ENCODE results near the gene GSX1. TPM values are rescaled to one million over a fixed set of nuclear protein-coding genes. Genes with fewer than 3 reads are reported as not detected.

GSX1 gene
- polyA plus RNA-seq, 1 donor from 2014 or later = not detected

DNA sequence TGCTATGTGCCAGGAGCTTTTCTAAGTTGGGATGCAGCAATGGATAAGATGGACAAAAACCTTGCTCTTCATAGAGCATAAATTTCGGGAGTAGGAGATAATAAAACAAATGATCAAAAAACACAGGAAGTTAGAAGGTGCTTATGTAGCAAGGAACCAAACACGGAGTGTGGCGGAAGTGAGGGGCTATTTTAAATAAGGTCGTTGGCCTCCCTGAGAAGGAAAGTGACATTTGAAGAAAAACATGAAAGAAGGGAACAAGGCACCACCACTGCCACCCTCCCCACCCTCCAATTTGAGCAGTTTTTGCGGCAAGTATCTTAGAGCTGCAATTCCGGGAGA is 3.2 kb upstream of the GSX1 start:
- H3F3A ChIP-seq (ENCODE audit: insufficient read depth, low read length, poor library complexity, severe bottlenecking) = no peaks in the 10 kb centered on the region
- H3K9me2 ChIP-seq (ENCODE audit: insufficient read depth, low read length) = no peaks in the 10 kb centered on the region
- H3K27ac ChIP-seq (ENCODE audit: low read length) = no peak overlapping the region
- H2AFZ ChIP-seq (ENCODE audit: low read depth, low read length) = no peak overlapping the region
- H3K4me2 ChIP-seq (ENCODE audit: low read length) = no peak overlapping the region
- peaks cover 83% of the 10 kb centered on the region for H3K27me3 ChIP-seq (ENCODE audit: insufficient read depth, low read depth, low read length)
- H3K4me3 ChIP-seq (ENCODE audit: low read length) = no peak overlapping the region
- no peaks in the 10 kb centered on the region for H4K20me1 ChIP-seq (ENCODE audit: insufficient read depth)
- no peak overlapping the region for H3K9ac ChIP-seq (ENCODE audit: low read length)
- H3K9me3 ChIP-seq (ENCODE audit: low read length) = no peaks in the 10 kb centered on the region
- TF ChIP-seq, protein P1, sequence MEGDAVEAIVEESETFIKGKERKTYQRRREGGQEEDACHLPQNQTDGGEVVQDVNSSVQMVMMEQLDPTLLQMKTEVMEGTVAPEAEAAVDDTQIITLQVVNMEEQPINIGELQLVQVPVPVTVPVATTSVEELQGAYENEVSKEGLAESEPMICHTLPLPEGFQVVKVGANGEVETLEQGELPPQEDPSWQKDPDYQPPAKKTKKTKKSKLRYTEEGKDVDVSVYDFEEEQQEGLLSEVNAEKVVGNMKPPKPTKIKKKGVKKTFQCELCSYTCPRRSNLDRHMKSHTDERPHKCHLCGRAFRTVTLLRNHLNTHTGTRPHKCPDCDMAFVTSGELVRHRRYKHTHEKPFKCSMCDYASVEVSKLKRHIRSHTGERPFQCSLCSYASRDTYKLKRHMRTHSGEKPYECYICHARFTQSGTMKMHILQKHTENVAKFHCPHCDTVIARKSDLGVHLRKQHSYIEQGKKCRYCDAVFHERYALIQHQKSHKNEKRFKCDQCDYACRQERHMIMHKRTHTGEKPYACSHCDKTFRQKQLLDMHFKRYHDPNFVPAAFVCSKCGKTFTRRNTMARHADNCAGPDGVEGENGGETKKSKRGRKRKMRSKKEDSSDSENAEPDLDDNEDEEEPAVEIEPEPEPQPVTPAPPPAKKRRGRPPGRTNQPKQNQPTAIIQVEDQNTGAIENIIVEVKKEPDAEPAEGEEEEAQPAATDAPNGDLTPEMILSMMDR (IDR thresholded peaks at IDR 0.05; ENCODE audit: poor library complexity, severe bottlenecking) = no peak
- TF ChIP-seq TAF1 (IDR thresholded peaks at IDR 0.05; ENCODE audit: low read depth) = no peak
- TF ChIP-seq, protein P2, sequence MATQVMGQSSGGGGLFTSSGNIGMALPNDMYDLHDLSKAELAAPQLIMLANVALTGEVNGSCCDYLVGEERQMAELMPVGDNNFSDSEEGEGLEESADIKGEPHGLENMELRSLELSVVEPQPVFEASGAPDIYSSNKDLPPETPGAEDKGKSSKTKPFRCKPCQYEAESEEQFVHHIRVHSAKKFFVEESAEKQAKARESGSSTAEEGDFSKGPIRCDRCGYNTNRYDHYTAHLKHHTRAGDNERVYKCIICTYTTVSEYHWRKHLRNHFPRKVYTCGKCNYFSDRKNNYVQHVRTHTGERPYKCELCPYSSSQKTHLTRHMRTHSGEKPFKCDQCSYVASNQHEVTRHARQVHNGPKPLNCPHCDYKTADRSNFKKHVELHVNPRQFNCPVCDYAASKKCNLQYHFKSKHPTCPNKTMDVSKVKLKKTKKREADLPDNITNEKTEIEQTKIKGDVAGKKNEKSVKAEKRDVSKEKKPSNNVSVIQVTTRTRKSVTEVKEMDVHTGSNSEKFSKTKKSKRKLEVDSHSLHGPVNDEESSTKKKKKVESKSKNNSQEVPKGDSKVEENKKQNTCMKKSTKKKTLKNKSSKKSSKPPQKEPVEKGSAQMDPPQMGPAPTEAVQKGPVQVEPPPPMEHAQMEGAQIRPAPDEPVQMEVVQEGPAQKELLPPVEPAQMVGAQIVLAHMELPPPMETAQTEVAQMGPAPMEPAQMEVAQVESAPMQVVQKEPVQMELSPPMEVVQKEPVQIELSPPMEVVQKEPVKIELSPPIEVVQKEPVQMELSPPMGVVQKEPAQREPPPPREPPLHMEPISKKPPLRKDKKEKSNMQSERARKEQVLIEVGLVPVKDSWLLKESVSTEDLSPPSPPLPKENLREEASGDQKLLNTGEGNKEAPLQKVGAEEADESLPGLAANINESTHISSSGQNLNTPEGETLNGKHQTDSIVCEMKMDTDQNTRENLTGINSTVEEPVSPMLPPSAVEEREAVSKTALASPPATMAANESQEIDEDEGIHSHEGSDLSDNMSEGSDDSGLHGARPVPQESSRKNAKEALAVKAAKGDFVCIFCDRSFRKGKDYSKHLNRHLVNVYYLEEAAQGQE (IDR thresholded peaks at IDR 0.05; ENCODE audit: borderline replicate concordance) = no peak
- no peak for TF ChIP-seq SMC3 (conservative IDR thresholded peaks at IDR 0.05; ENCODE audit: poor library complexity)
- no peak for TF ChIP-seq MXI1 (conservative IDR thresholded peaks at IDR 0.05; ENCODE audit: poor library complexity, severe bottlenecking)
- no peak for TF ChIP-seq EZH2 (IDR thresholded peaks at IDR 0.05; ENCODE audit: borderline replicate concordance, insufficient read depth, low read length, poor library complexity, severe bottlenecking)
- no peak for TF ChIP-seq RAD21 (conservative IDR thresholded peaks at IDR 0.05)
- TF ChIP-seq POLR2AphosphoS5 (IDR thresholded peaks at IDR 0.05) = no peak
- TF ChIP-seq EP300 (conservative IDR thresholded peaks at IDR 0.05; ENCODE audit: poor library complexity, severe bottlenecking) = no peak
- no peaks in the 10 kb centered on the region for H3K79me2 ChIP-seq (replicated peaks; ENCODE audit: insufficient read depth, low read length)
- H3K36me3 ChIP-seq (ENCODE audit: insufficient read depth, low read length) = no peaks in the 10 kb centered on the region

DNA sequence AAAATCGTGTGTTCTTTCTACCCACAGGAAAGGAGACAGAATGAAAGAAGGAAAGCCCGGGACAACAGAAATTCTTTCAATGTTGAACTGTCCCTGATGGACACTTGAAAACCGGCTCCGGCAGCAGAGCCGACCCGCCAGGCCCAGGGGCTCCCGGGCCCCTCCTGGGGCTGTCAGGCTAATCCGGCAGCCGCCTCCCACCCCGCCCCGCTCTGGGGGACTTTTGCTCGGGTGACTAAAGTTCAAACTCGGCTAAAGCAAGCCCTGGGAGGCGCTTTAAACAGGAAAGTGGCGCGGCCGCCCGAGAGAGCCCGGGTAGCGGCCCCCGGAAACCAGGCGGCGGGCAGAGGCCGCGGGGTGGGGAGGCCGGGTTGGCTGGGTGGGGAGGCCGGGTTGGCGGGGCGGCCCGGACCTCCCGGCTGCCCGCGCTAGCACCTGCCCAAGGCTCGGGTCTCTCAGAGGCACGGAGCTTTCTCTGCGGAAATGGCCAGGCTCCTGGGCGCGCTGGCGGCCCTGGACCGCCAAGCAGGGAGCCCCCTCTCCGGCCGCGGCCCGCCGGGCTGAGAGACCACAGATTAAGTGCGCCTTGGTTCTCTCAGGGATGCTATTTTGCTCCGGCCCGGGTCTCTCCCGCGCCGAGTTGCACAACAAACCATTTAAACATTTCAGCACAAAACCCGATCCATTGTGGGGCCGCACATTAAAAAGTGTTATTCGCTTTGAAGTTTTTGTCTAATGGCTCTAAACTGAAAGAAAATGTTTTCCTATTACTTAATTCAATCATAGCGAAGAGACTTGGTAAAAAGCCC is 2.6 kb upstream of the GSX1 start:
- H3K36me3 ChIP-seq (ENCODE audit: insufficient read depth, low read length) = no peaks in the 10 kb centered on the region
- no peaks in the 10 kb centered on the region for H3K9me3 ChIP-seq (ENCODE audit: low read length)
- TF ChIP-seq SMC3 (conservative IDR thresholded peaks at IDR 0.05; ENCODE audit: poor library complexity) (no peak), EZH2 (IDR thresholded peaks at IDR 0.05; ENCODE audit: borderline replicate concordance, insufficient read depth, low read length, poor library complexity, severe bottlenecking) (peak; percentile 93), POLR2AphosphoS5 (IDR thresholded peaks at IDR 0.05) (peak; percentile 13)
- TF ChIP-seq, protein P1 (IDR thresholded peaks at IDR 0.05; ENCODE audit: poor library complexity, severe bottlenecking) = no peak
- H3K4me2 ChIP-seq (ENCODE audit: low read length) = no peak overlapping the region
- H3K9ac ChIP-seq (ENCODE audit: low read length) = no peak overlapping the region
- peaks cover 85% of the 10 kb centered on the region for H3K27me3 ChIP-seq (ENCODE audit: insufficient read depth, low read depth, low read length)
- H3K4me3 ChIP-seq (ENCODE audit: low read length) = no peak overlapping the region
- no peak overlapping the region for H3K27ac ChIP-seq (ENCODE audit: low read length)
- H3K79me2 ChIP-seq (replicated peaks; ENCODE audit: insufficient read depth, low read length) = no peaks in the 10 kb centered on the region
- H2AFZ ChIP-seq (ENCODE audit: low read depth, low read length) = no peak overlapping the region
- no peaks in the 10 kb centered on the region for H3F3A ChIP-seq (ENCODE audit: insufficient read depth, low read length, poor library complexity, severe bottlenecking)
- no peaks in the 10 kb centered on the region for H4K20me1 ChIP-seq (ENCODE audit: insufficient read depth)
- no peaks in the 10 kb centered on the region for H3K9me2 ChIP-seq (ENCODE audit: insufficient read depth, low read length)

Data from neural cell (in vitro differentiated cells).